ENCODE measurements around the gene AMOT.

Gene AMOT

DNA sequence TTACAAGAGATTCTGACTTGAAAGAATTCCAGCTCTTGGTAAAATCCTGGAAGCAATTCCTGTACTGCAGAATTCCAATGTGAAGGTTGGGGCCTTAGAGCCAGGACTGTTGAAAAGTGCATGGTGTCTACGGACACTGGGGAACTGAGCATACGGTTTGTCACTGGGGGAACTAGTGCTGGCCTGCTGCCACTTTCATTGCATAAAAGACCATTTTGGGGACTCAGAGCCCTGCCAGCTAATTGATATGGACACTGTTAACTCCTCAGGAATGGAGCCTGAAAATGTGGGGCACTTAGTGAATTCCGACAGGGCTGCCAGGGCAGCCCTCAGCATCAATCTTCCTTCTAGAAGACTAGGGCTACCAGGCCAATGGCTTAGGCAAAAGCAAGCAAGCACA lies 55.9 kb downstream of the AMOT start:
- no peak for FAIRE-seq
- DNase-seq (ENCODE audit: insufficient read length, low spot score) = no peak
- TF ChIP-seq PAX5 (IDR thresholded peaks at IDR 0.05; ENCODE audit: insufficient read depth, low read length, severe bottlenecking) = no peak

DNA sequence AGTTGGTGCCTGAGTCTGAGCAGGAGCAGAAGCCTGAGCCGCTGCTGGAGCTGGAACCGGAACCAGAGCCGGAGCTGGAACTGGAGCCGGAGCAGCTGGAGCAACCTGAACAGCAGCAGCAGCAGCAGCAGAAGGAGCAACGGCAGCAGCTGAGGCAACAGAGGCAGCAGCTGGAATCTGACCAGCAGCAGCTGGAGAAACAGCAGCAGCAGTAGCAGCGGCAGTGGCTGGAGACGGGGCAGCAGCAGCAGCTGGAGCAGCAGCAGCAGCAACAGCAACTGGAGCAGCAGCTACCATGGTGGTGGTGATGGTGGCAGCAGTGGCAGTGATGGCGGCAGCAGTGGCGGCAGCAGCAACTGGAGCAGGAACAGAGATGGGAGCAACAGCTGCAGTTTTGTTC lies 61.5 kb downstream of the AMOT start:
- FAIRE-seq (no peak), DNase-seq (ENCODE audit: insufficient read length, low spot score) (no peak)
- no peak for TF ChIP-seq TAF1 (IDR thresholded peaks at IDR 0.05; ENCODE audit: low read depth, low read length)

DNA sequence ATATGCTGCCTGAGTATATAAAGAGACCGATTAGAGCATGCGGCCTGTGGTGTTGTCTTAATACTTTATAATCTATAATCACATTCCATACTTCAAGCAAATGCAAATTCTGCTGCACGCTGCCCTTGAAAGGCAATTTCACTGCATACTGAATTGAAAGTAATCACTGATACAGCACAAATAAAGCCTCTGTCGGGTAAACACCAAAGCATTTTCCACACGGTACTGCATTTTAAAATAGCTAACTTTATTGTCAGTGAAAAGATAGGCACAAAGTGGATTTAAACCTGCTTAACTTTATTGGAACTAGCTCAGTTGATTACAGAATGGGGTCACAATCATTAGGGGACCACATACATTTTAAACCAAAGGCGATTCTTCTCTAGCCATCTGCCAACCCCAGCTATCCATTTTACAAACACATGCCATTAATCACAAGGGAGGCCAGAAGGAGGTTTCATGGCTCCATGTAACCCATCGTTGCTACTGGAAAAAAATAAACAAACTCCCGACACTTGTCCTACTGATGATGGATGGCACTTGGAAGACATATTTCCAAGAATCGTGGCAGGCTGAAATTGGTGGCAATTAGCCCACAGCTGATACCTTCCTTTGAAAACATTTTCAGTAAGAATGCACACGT lies 65.9 kb downstream of the AMOT start:
- no peak for DNase-seq (ENCODE audit: insufficient read length, low spot score)
- TF ChIP-seq POLR2A (IDR thresholded peaks at IDR 0.05; ENCODE audit: low read depth, low read length) (no peak), POU2F2 (IDR thresholded peaks at IDR 0.05; ENCODE audit: low read depth, low read length) (no peak), PAX5 (IDR thresholded peaks at IDR 0.05; ENCODE audit: insufficient read depth, low read length, severe bottlenecking) (no peak), TAF1 (IDR thresholded peaks at IDR 0.05; ENCODE audit: low read depth, low read length) (no peak), SPI1 (IDR thresholded peaks at IDR 0.05; ENCODE audit: low read depth, low read length) (no peak), POLR2AphosphoS5 (IDR thresholded peaks at IDR 0.05; ENCODE audit: low read depth, low read length) (no peak)
- FAIRE-seq = no peak

DNA sequence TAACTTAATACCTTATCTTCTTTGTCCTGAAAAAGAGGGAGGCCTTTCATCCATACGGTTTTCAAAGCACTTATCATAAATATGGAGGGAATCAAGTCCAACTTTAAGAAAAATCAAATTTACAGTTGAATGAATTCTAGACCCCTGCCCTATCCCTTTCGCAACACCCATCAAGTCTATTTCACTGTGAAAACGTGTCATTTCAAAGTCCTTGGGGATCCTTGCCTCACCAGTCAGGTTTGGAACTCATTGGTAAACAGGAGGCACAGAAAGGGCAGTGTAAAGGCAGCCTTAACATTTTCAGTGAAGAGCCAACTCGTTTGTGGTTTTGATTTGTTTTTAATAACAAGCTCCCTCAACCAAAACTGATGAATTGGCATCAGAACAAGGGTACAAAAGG lies 66.5 kb downstream of the AMOT start:
- FAIRE-seq (no peak), DNase-seq (ENCODE audit: insufficient read length, low spot score) (no peak)
- TF ChIP-seq SPI1 (IDR thresholded peaks at IDR 0.05; ENCODE audit: low read depth, low read length) (no peak), POU2F2 (IDR thresholded peaks at IDR 0.05; ENCODE audit: low read depth, low read length) (no peak), TAF1 (IDR thresholded peaks at IDR 0.05; ENCODE audit: low read depth, low read length) (no peak), PAX5 (IDR thresholded peaks at IDR 0.05; ENCODE audit: insufficient read depth, low read length, severe bottlenecking) (no peak), POLR2AphosphoS5 (IDR thresholded peaks at IDR 0.05; ENCODE audit: low read depth, low read length) (no peak), POLR2A (IDR thresholded peaks at IDR 0.05; ENCODE audit: low read depth, low read length) (no peak)

DNA sequence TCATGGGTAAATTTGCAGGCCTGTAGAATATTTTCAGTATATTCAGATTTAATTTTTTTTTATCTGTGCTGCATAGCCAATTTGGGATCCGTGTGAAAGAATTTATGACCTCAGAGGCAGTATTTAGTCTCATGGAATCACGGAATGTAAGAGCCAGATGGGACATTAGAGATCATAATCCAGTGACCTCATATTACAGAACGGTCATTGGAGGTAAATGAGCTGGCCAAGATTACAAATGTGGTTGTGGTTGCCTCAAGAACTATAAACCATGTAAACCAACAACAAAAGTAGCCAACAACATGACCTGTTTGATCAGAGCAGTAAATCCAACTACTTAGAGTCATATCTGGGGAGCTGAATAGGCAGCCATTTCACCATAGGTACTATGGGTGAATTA lies 71.6 kb downstream of the AMOT start:
- no peak for FAIRE-seq
- no peak for DNase-seq (ENCODE audit: insufficient read length, low spot score)
- TF ChIP-seq POU2F2 (IDR thresholded peaks at IDR 0.05; ENCODE audit: low read depth, low read length) (no peak), POLR2AphosphoS5 (IDR thresholded peaks at IDR 0.05; ENCODE audit: low read depth, low read length) (no peak), SPI1 (IDR thresholded peaks at IDR 0.05; ENCODE audit: low read depth, low read length) (no peak), POLR2A (IDR thresholded peaks at IDR 0.05; ENCODE audit: low read depth, low read length) (no peak), PAX5 (IDR thresholded peaks at IDR 0.05; ENCODE audit: insufficient read depth, low read length, severe bottlenecking) (no peak), TAF1 (IDR thresholded peaks at IDR 0.05; ENCODE audit: low read depth, low read length) (no peak)

DNA sequence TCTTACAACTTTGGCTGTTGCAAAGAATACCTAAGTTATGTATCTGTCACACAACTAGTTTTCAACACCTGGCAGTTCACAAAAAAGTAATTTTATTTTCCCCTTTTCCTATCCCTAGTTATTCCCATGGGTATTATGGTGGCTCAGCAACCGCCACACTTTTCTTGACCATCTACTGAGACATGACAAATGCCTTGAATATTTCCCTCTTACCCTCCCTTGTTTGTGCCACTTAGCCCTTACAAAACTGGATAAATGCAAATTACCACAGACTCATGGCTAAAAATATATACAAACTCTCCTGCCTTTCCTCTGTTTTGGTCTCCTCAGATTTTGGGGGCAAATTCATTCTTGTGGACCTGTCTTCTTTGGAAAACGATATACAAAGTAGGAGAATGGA lies 72.1 kb downstream of the AMOT start:
- no peak for FAIRE-seq
- no peak for DNase-seq (ENCODE audit: insufficient read length, low spot score)
- TF ChIP-seq SPI1 (IDR thresholded peaks at IDR 0.05; ENCODE audit: low read depth, low read length) = no peak
- no peak for TF ChIP-seq POU2F2 (IDR thresholded peaks at IDR 0.05; ENCODE audit: low read depth, low read length)
- no peak for TF ChIP-seq POLR2A (IDR thresholded peaks at IDR 0.05; ENCODE audit: low read depth, low read length)
- no peak for TF ChIP-seq POLR2AphosphoS5 (IDR thresholded peaks at IDR 0.05; ENCODE audit: low read depth, low read length)
- TF ChIP-seq PAX5 (IDR thresholded peaks at IDR 0.05; ENCODE audit: insufficient read depth, low read length, severe bottlenecking) = no peak
- no peak for TF ChIP-seq TAF1 (IDR thresholded peaks at IDR 0.05; ENCODE audit: low read depth, low read length)

DNA sequence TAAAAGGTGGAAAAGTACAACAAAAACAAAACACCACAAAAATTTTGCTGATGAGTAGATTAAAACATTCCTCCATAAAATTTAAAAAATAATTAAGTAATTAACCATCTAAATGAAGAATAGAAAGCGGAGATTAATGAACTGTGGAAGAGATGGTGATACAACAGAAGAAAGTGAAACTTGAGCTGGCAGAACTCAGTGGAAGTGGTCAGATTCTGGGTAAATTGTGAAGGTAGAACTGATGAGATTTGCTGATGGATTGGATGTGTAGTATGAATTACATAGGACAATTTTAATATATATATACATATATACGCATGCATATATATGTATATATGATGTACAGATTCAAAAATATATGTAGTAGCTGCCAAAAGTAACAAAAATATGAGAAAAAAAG lies 73.9 kb downstream of the AMOT start:
- no peak for TF ChIP-seq SPI1 (IDR thresholded peaks at IDR 0.05; ENCODE audit: low read depth, low read length)
- no peak for TF ChIP-seq POU2F2 (IDR thresholded peaks at IDR 0.05; ENCODE audit: low read depth, low read length)
- TF ChIP-seq POLR2A (IDR thresholded peaks at IDR 0.05; ENCODE audit: low read depth, low read length) = no peak
- no peak for TF ChIP-seq POLR2AphosphoS5 (IDR thresholded peaks at IDR 0.05; ENCODE audit: low read depth, low read length)
- TF ChIP-seq PAX5 (IDR thresholded peaks at IDR 0.05; ENCODE audit: insufficient read depth, low read length, severe bottlenecking) = no peak
- no peak for TF ChIP-seq TAF1 (IDR thresholded peaks at IDR 0.05; ENCODE audit: low read depth, low read length)
- DNase-seq (ENCODE audit: insufficient read length, low spot score) (no peak), FAIRE-seq (no peak)

DNA sequence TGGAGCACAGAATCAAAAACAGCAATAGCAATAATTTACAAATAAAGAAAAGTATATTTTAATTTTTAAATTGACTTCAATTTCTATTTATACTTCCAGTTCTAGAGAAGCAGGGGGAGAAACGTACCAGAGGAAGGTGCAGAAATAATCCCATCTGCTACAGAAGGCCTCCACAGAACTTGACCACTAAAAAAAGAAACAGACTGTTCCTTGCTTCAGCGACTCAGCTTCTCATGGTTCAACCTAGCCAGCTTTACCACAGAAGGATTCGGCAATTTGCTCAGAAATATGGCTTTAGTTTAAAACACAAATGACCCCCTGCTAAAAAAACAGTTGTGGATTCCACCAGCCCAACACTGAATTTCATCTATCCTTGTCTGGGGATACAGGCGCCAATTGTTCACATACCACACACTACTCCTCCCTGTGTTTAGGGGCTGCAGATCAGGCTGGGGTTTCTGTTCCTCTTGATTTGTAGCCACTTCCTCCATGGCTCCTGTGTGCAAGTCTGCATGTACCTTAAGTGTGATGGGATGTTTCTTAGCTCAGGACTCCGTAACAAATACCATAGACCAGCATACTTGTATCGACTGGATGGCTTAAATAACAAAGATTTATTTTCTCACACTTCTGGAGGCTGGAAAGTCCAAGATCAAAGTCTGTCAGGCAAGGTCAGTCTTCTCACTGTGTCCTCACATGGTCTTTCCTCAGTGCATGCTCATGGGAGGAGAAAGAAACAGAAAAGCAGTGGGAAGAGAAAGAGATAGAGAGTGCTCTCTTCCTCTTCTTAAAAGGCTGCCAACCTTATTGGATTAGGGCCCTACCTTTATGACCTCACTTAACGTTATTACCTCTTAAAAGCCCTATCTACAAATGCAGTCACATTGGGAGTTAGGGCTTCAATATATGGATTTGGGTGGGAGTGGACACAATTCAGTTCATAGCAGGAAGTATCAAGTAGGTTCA lies 79.1 kb downstream of the AMOT start:
- FAIRE-seq (peak; percentile 99), DNase-seq (ENCODE audit: insufficient read length, low spot score) (no peak)

DNA sequence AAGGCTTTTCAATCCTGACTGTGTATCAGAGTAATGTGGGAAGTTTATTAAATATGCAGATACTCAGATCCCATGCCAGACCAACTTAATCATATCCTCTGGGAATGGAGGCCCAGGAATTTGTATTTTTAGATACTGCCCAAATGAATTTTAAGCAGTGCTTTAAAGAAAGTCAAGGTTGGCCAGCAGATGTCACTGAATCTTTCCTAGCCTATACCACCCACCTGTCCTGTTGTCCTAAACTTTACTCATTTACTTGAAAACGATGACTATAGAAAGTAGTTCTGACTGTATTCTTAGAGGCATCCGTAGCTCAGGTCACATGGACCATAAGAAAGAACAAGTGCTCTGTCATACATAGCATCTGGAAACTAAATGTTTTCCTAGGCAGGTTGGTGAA lies 79.9 kb downstream of the AMOT start:
- FAIRE-seq = no peak
- DNase-seq (ENCODE audit: insufficient read length, low spot score) = no peak
- TF ChIP-seq PAX5 (IDR thresholded peaks at IDR 0.05; ENCODE audit: insufficient read depth, low read length, severe bottlenecking) (no peak), TAF1 (IDR thresholded peaks at IDR 0.05; ENCODE audit: low read depth, low read length) (no peak), POU2F2 (IDR thresholded peaks at IDR 0.05; ENCODE audit: low read depth, low read length) (no peak), POLR2AphosphoS5 (IDR thresholded peaks at IDR 0.05; ENCODE audit: low read depth, low read length) (no peak), SPI1 (IDR thresholded peaks at IDR 0.05; ENCODE audit: low read depth, low read length) (no peak), POLR2A (IDR thresholded peaks at IDR 0.05; ENCODE audit: low read depth, low read length) (no peak)

More for the DNA sequence above, 79.1 kb downstream of the AMOT start:
- TF ChIP-seq PAX5 (IDR thresholded peaks at IDR 0.05; ENCODE audit: insufficient read depth, low read length, severe bottlenecking) = no peak
- TF ChIP-seq POLR2AphosphoS5 (IDR thresholded peaks at IDR 0.05; ENCODE audit: low read depth, low read length) = no peak
- TF ChIP-seq TAF1 (IDR thresholded peaks at IDR 0.05; ENCODE audit: low read depth, low read length) = no peak
- TF ChIP-seq SPI1 (IDR thresholded peaks at IDR 0.05; ENCODE audit: low read depth, low read length) = peak; percentile 96
- no peak for TF ChIP-seq POLR2A (IDR thresholded peaks at IDR 0.05; ENCODE audit: low read depth, low read length)
- no peak for TF ChIP-seq POU2F2 (IDR thresholded peaks at IDR 0.05; ENCODE audit: low read depth, low read length)
